Stimulated activated CD4-positive, alpha-beta T cell treated with anti-CD3 and anti-CD28 coated beads, TNF-alpha, amount 100 ng/mL, for 4 hours (primary cell): ENCODE measurements around the gene SBDS.
"Not testable (repeated sequence)": the region's sequence is repeated elsewhere in the genome, so short reads cannot be mapped to it uniquely, and the experiment has no call there.

ENCODE experiments used
- DNase-seq, 3 experiments: peaks; one replicate each; pipeline ENCODE4 v3.0.0-alpha.2; 2020; ENCODE audit warnings: low read depth in 3 of 3

The SBDS gene

GRCh38 chr7:66995050-66995776, at the start of gene SBDS:
SBDS (minus strand) TSS chr7:66995586; CDS start chr7:66995417, 169 bp downstream.
- DNase-seq, result peak; percentile 63 to 89 (median 85)

GRCh38 chr7:67043559-67043930, 48.2 kb upstream of the SBDS start:
- not testable (repeated sequence) for DNase-seq

- not testable (repeated sequence) for DNase-seq
Observed at GRCh38 chr7:67042781-67043558, 47.6 kb upstream of the SBDS start.

GRCh38 chr7:67040832-67041231, 45.4 kb upstream of the SBDS start:
- not testable (repeated sequence) for DNase-seq

GRCh38 chr7:67036432-67037395, 41.3 kb upstream of the SBDS start:
- DNase-seq, result not testable (repeated sequence)

GRCh38 chr7:67033251-67033650, 37.9 kb upstream of the SBDS start:
- no peak for DNase-seq

GRCh38 chr7:67031685-67032084, 36.3 kb upstream of the SBDS start:
- not testable (repeated sequence) for DNase-seq

- DNase-seq, result not testable (repeated sequence)
Observed at GRCh38 chr7:67025459-67025858, 30.1 kb upstream of the SBDS start.

- DNase-seq, result no peak
Observed at GRCh38 chr7:67022511-67022910, 27.1 kb upstream of the SBDS start.

- DNase-seq, result no peak
Observed at GRCh38 chr7:67021260-67021659, 25.9 kb upstream of the SBDS start.

- DNase-seq, result no peak
Observed at GRCh38 chr7:67019562-67020390, 24.4 kb upstream of the SBDS start.

- no peak for DNase-seq
Observed at GRCh38 chr7:67018940-67019339, 23.6 kb upstream of the SBDS start.

GRCh38 chr7:67017971-67018370, 22.6 kb upstream of the SBDS start:
- DNase-seq, result not testable (repeated sequence)

- DNase-seq, result not testable (repeated sequence)
Observed at GRCh38 chr7:67014076-67014622, 18.8 kb upstream of the SBDS start.

GRCh38 chr7:67009677-67010076, 14.3 kb upstream of the SBDS start:
- DNase-seq, result not testable (repeated sequence)

- no peak for DNase-seq
Observed at GRCh38 chr7:67008260-67008659, 12.9 kb upstream of the SBDS start.

GRCh38 chr7:67006965-67007364, 11.6 kb upstream of the SBDS start:
- no peak for DNase-seq

- not testable (repeated sequence) for DNase-seq
Observed at GRCh38 chr7:67004145-67004544, 8.8 kb upstream of the SBDS start.

GRCh38 chr7:67000601-67001258, 5.3 kb upstream of the SBDS start:
- DNase-seq, result not testable (repeated sequence)
